Measurements from ENCODE around the gene LZTS3. TPM values are rescaled to one million over a fixed set of nuclear protein-coding genes. Genes with fewer than 3 reads are reported as not detected.

Gene LZTS3
- total RNA-seq, 1 donor from 2014 or later, result 12.8 TPM

DNA sequence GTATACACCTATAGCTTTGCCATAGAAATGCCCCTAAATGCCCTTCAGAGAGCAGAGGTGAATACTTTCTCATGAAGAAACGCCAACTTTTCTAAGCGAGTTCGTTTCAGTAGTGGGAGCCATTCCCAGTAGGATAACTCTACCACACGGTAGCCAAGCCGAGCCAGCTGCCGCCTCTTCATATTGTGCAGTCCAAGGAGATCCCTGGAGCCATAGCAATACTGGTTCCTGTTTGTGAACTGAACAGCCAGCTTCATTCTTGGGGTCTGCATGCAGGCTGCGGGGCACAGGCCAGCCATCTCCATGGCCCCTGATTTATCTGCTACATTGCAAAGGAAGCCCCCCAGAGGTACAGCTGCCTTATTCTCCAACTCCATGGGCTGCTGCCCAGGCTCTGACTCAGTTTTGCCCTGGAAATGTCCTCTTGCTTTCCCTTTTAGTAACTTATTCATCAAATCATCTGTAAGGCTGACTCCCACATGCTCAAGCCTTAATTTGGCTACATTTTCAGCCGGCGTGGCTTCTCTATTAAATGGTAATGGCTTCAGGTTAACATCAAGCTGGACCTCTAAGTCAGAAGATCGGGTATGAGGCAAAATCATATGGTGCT, 26.5 kb downstream of the LZTS3 start:
- H3K27ac ChIP-seq, result no peak overlapping the region
- no peak for DNase-seq (ENCODE audit: extremely low spot score in 2 of 2)
- H3K4me1 ChIP-seq, result peaks cover 15% of the 10 kb centered on the region
- intact Hi-C loops (cut with DNase I), result no loop called here
- no peaks in the 10 kb centered on the region for H3K9me3 ChIP-seq
- peaks cover 0 to 23% of the 10 kb centered on the region in 2 donors for H3K36me3 ChIP-seq
- no peak for TF ChIP-seq POLR2AphosphoS5 (IDR thresholded peaks at IDR 0.05; ENCODE audit: insufficient read depth in 1 of 2, low read depth in 1 of 2)
- TF ChIP-seq POLR2A (IDR thresholded peaks at IDR 0.05), result no peak
- TF ChIP-seq, protein P1, sequence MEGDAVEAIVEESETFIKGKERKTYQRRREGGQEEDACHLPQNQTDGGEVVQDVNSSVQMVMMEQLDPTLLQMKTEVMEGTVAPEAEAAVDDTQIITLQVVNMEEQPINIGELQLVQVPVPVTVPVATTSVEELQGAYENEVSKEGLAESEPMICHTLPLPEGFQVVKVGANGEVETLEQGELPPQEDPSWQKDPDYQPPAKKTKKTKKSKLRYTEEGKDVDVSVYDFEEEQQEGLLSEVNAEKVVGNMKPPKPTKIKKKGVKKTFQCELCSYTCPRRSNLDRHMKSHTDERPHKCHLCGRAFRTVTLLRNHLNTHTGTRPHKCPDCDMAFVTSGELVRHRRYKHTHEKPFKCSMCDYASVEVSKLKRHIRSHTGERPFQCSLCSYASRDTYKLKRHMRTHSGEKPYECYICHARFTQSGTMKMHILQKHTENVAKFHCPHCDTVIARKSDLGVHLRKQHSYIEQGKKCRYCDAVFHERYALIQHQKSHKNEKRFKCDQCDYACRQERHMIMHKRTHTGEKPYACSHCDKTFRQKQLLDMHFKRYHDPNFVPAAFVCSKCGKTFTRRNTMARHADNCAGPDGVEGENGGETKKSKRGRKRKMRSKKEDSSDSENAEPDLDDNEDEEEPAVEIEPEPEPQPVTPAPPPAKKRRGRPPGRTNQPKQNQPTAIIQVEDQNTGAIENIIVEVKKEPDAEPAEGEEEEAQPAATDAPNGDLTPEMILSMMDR (IDR thresholded peaks at IDR 0.05), result no peak
- no peak overlapping the region for H3K4me3 ChIP-seq
- no peaks in the 10 kb centered on the region for H3K27me3 ChIP-seq

DNA sequence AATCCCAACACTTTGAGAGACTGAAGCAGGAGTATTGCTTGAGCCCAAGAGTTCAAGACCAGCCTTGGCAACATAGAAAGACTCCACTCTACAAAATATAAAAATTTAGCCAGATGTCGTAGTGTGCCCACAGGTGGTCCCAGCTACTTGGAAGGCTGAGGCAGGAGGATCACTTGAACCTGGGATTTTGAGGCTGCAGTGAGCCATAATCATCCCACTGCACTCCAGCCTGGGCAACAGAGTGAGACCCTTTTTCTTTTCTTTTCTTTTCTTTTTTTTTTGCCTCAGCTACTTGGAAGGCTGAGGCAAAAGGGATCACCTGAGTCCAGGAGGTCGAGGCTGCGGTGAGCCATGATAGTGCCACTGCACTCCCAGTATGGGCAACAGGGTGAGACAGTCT, 31.6 kb downstream of the LZTS3 start:
- Histone ChIP-seq H3K9me3 (no peaks in the 10 kb centered on the region), H3K27me3 (no peaks in the 10 kb centered on the region), H3K4me3 (no peak overlapping the region), H3K4me1 (no peaks in the 10 kb centered on the region), H3K36me3 (peaks cover 0 to 4% of the 10 kb centered on the region in 2 donors), H3K27ac (no peak overlapping the region)
- TF ChIP-seq, protein P1 (IDR thresholded peaks at IDR 0.05), result no peak
- TF ChIP-seq POLR2A (IDR thresholded peaks at IDR 0.05), result no peak
- TF ChIP-seq POLR2AphosphoS5 (IDR thresholded peaks at IDR 0.05; ENCODE audit: insufficient read depth in 1 of 2, low read depth in 1 of 2), result no peak
- intact Hi-C loops (cut with DNase I), result no loop called here
- DNase-seq (ENCODE audit: extremely low spot score in 2 of 2), result no peak

DNA sequence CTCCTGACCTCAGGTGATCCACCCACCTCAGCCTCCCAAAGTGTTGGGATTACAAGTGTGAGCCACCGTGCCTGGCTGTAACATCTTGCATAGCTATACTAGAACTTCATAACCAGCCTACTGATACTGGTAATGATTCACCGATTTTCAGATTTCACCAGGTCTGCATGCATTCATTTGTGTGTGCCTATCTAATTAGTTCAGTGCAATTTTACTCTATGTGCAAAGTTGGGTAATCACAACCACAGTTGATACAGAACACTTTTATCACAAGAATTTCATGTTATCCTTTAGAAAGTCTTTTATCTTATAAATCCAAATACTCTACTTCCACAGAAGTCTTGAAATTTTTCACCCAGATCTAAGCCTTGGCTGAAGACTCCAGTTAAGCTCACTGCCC, 35.9 kb downstream of the LZTS3 start:
- H3K9me3 ChIP-seq, result no peaks in the 10 kb centered on the region
- H3K27me3 ChIP-seq, result no peaks in the 10 kb centered on the region
- intact Hi-C loops (cut with DNase I), result no loop called here
- DNase-seq (ENCODE audit: extremely low spot score in 2 of 2), result no peak
- no peaks in the 10 kb centered on the region for H3K4me1 ChIP-seq
- H3K27ac ChIP-seq, result no peak overlapping the region
- no peaks in the 10 kb centered on the region for H3K36me3 ChIP-seq
- TF ChIP-seq, protein P1 (IDR thresholded peaks at IDR 0.05), result no peak
- TF ChIP-seq POLR2A (IDR thresholded peaks at IDR 0.05), result no peak
- TF ChIP-seq POLR2AphosphoS5 (IDR thresholded peaks at IDR 0.05; ENCODE audit: insufficient read depth in 1 of 2, low read depth in 1 of 2), result no peak
- H3K4me3 ChIP-seq, result no peak overlapping the region

DNA sequence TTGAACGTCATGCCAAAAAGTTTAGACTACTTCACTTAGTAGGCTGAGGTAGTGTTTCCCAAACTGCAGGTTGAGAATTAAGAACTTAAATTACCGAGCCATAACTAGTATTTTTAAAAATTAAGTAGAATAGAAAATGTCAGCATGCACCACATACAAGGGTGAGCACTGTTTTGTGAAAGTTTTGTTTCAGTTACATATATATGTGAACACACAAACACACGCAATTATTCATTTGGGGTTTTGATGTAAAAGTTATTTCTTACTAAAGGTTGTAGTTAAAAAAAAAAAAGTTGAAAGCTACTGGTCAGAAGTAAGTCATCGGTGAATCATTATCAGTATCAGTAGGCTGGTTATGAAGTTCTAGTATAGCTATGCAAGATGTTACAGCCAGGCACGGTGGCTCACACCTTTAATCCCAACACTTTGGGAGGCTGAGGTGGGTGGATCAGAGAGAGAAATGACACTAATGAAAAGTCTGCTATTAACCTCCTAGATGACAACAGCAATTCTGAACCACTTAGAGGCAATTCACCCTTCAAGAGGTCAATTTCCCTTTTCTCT, 37.8 kb downstream of the LZTS3 start:
- Histone ChIP-seq H3K4me1 (no peaks in the 10 kb centered on the region), H3K4me3 (no peak overlapping the region), H3K27me3 (no peaks in the 10 kb centered on the region), H3K27ac (no peak overlapping the region), H3K9me3 (no peaks in the 10 kb centered on the region), H3K36me3 (no peaks in the 10 kb centered on the region)
- intact Hi-C loops (cut with DNase I), result no loop called here
- TF ChIP-seq POLR2A (IDR thresholded peaks at IDR 0.05), result no peak
- TF ChIP-seq, protein P1 (IDR thresholded peaks at IDR 0.05), result no peak
- no peak for TF ChIP-seq POLR2AphosphoS5 (IDR thresholded peaks at IDR 0.05; ENCODE audit: insufficient read depth in 1 of 2, low read depth in 1 of 2)
- no peak for DNase-seq (ENCODE audit: extremely low spot score in 2 of 2)

DNA sequence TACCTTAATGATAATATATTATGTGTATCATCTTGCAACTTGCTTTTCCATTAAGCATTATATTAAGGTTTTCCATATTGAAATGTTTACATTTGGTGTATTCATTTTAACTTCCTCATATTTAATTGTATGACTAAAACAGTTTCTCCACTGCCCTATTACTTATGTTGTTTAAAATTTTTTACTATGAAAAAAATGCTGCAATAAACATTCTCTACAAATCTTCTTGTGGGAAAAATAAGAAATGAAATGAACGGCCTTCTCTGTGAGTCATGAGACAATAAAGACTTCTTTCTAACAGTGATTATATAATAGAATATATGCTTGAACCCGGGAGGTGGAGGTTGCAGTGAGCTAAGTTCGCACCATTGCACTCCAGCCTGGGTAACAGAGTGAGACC, 39.2 kb downstream of the LZTS3 start:
- H3K27ac ChIP-seq, result no peak overlapping the region
- H3K27me3 ChIP-seq, result no peaks in the 10 kb centered on the region
- TF ChIP-seq POLR2AphosphoS5 (IDR thresholded peaks at IDR 0.05; ENCODE audit: insufficient read depth in 1 of 2, low read depth in 1 of 2), result no peak
- H3K36me3 ChIP-seq, result no peaks in the 10 kb centered on the region
- H3K9me3 ChIP-seq, result no peaks in the 10 kb centered on the region
- no peak for DNase-seq (ENCODE audit: extremely low spot score in 2 of 2)
- intact Hi-C loops (cut with DNase I), result no loop called here
- no peak overlapping the region for H3K4me3 ChIP-seq
- no peaks in the 10 kb centered on the region for H3K4me1 ChIP-seq
